Panc1 (cell line): ENCODE results near the gene GAS2. TPM values are rescaled to one million over a fixed set of nuclear protein-coding genes. Genes with fewer than 3 reads are reported as not detected.

Experiments used
- ATAC-seq: fragments of 200-7000 bp; cut with Tn5 transposase; 2 replicates; pipeline ENCODE4 v1.9.1; 2020; ENCODE audit warnings: mild to moderate bottlenecking, moderate library complexity
- BruUV-seq: library from RNA; stranded (reverse); fragments of 400-500 nt; replicated peaks from 2 replicates; lab custom pipeline; 2021; lab: Mats Ljungman, UMichigan
- CTCF ChIA-PET: fragments of 300-600 bp; sonication (Branson Sonifier 250); formaldehyde crosslinking; loops from one replicate; lab custom pipeline; 2022; ENCODE audit warnings: antibody characterized with exemption; lab: Charles Lee
- POLR2A ChIA-PET: fragments of 300-600 bp; sonication (Branson Sonifier 250); formaldehyde crosslinking; loops from one replicate; lab custom pipeline; 2022; ENCODE audit warnings: antibody characterized with exemption; lab: Charles Lee
- DNase-seq: peaks from one replicate; pipeline ENCODE4 v3.0.0-alpha.2; 2010; ENCODE audit warnings: low read depth, low spot score
- H3K27ac ChIP-seq: 2 replicates; pipeline ENCODE4 v1.5.1; 2011; ENCODE audit warnings: mild to moderate bottlenecking, low read length, inconsistent platforms
- H3K27me3 ChIP-seq: fragments of 200-500 bp; sonication (Bioruptor generic); 2 replicates; pipeline ENCODE4 v1.6.0; 2014; ENCODE audit warnings: low read length, inconsistent platforms; ENCODE audit not compliant: control insufficient read depth, insufficient read depth
- H3K36me3 ChIP-seq: fragments of 200-500 bp; sonication (Bioruptor generic); 2 replicates; pipeline ENCODE4 v1.5.1; 2014; ENCODE audit warnings: inconsistent platforms, mild to moderate bottlenecking, low read length, moderate library complexity; ENCODE audit not compliant: control insufficient read depth, insufficient read depth
- H3K4me1 ChIP-seq: 2 replicates; pipeline ENCODE4 v1.5.1; 2011; ENCODE audit warnings: inconsistent platforms, mild to moderate bottlenecking, low read length, moderate library complexity; ENCODE audit not compliant: control insufficient read depth, insufficient read depth
- H3K4me3 ChIP-seq, 2 experiments: 2 replicates each; pipeline ENCODE4 v1.5.1; 2011 to 2012; ENCODE audit warnings: low read depth in 2 of 2, low read length in 2 of 2, mild to moderate bottlenecking in 2 of 2, inconsistent platforms in 1 of 2, moderate library complexity in 1 of 2
- H3K9me3 ChIP-seq: fragments of 200-500 bp; sonication (Bioruptor generic); 2 replicates; pipeline ENCODE4 v1.5.1; 2014; ENCODE audit warnings: low read depth, mild to moderate bottlenecking, inconsistent platforms, low read length, moderate library complexity; ENCODE audit not compliant: control insufficient read depth, insufficient read depth
- CTCF ChIP-seq: fragments of 450-650 bp; IDR thresholded peaks from 2 replicates; pipeline ENCODE4 v1.5.1; 2017; ENCODE audit warnings: mild to moderate bottlenecking
- POLR2AphosphoS5 ChIP-seq: IDR thresholded peaks from 2 replicates; pipeline ENCODE4 v1.6.1; 2012; ENCODE audit warnings: mild to moderate bottlenecking, low read depth, low read length, moderate library complexity
- REST ChIP-seq, 2 experiments: IDR thresholded peaks; 2 replicates each; pipeline ENCODE4 v1.6.1; 2011 to 2012; ENCODE audit warnings: low read depth in 2 of 2, control low read depth in 1 of 2, low read length in 1 of 2, mild to moderate bottlenecking in 1 of 2, moderate library complexity in 1 of 2; ENCODE audit not compliant: insufficient read depth in 1 of 2
- SIN3A ChIP-seq: IDR thresholded peaks from 2 replicates; pipeline ENCODE4 v1.6.1; 2012; ENCODE audit warnings: low read depth, mild to moderate bottlenecking, low read length, moderate library complexity, borderline replicate concordance; ENCODE audit not compliant: insufficient read depth
- TCF7L2 ChIP-seq: IDR thresholded peaks from 2 replicates; pipeline ENCODE4 v1.6.1; 2011; ENCODE audit warnings: mild to moderate bottlenecking, low read depth, low read length, inconsistent platforms
- in situ Hi-C: cut with HindIII; loops from 2 replicates; pipeline ENCODE4 v1.10.0; 2016; ENCODE audit warnings: low sequenced_read_pairs, low pct_unique_long_range_greater_than_20kb
- intact Hi-C: fragments of 100-400 bp; cut with micrococcal nuclease; formaldehyde crosslinking; loops from one replicate; pipeline ENCODE4 v1.10.0; 2022; ENCODE audit not compliant: unreplicated experiment
- total RNA-seq: library from RNA; stranded (reverse); gene quantifications from one replicate; pipeline ENCODE4 v1.2.1, GENCODE V29; 2021; ENCODE audit not compliant: unreplicated experiment

Gene GAS2
- total RNA-seq, 1 experiment from 2014 or later = 0.87 TPM

- TF ChIP-seq CTCF (no peak), TCF7L2 (no peak), POLR2AphosphoS5 (no peak), SIN3A (no peak), REST (IDR thresholded peaks at IDR 0.05; ENCODE audit: insufficient read depth in 1 of 2, low read depth in 2 of 2, low read length in 1 of 2) (no peak)
- Histone ChIP-seq H3K27me3 (no peaks in the 10 kb centered on the region), H3K36me3 (no peaks in the 10 kb centered on the region), H3K4me1 (no peaks in the 10 kb centered on the region), H3K27ac (no peak overlapping the region), H3K9me3 (no peaks in the 10 kb centered on the region), H3K4me3 (no peak overlapping the region)
- ATAC-seq (no peak), DNase-seq (no peak)
- intact Hi-C loops = no loop called here
- in situ Hi-C loops = no loop called here
- POLR2A ChIA-PET = interaction anchor here (0.6 kb wide), 1 partner anchor 212 kb away, joined by 4 read pairs; no protein-coding TSS in a partner anchor
- CTCF ChIA-PET = no interaction called here
- no TSS peak for BruUV-seq
Measured at GRCh38 chr11:22684082-22684481, 17.7 kb downstream of the GAS2 start.

- ChIA-PET CTCF (no interaction called here), POLR2A (no interaction called here)
- no peaks in the 10 kb centered on the region for H3K9me3 ChIP-seq
- intact Hi-C loops (no loop called here), in situ Hi-C loops (no loop called here)
- no peak overlapping the region for H3K4me3 ChIP-seq
- no peaks in the 10 kb centered on the region for H3K27me3 ChIP-seq
- no TSS peak for BruUV-seq
- ATAC-seq (no peak), DNase-seq (no peak)
- no peaks in the 10 kb centered on the region for H3K4me1 ChIP-seq
- H3K27ac ChIP-seq = no peak overlapping the region
- TF ChIP-seq REST (IDR thresholded peaks at IDR 0.05; ENCODE audit: insufficient read depth in 1 of 2, low read depth in 2 of 2, low read length in 1 of 2) (no peak), SIN3A (no peak), POLR2AphosphoS5 (no peak)
- H3K36me3 ChIP-seq = no peaks in the 10 kb centered on the region
Measured at GRCh38 chr11:22685111-22685510, 18.7 kb downstream of the GAS2 start.
